GM12873 (cell line): ENCODE measurements around the gene PRL.

Source experiments
- TF ChIP-seq, protein P1 (sequence below): IDR thresholded peaks from 2 replicates; pipeline ENCODE4 v1.5.1; 2012; ENCODE audit warnings: low read depth, mild to moderate bottlenecking, moderate library complexity, low read length, control low read depth; ENCODE audit not compliant: insufficient read depth; ENCODE audit errors: missing control alignments

PRL gene

DNA sequence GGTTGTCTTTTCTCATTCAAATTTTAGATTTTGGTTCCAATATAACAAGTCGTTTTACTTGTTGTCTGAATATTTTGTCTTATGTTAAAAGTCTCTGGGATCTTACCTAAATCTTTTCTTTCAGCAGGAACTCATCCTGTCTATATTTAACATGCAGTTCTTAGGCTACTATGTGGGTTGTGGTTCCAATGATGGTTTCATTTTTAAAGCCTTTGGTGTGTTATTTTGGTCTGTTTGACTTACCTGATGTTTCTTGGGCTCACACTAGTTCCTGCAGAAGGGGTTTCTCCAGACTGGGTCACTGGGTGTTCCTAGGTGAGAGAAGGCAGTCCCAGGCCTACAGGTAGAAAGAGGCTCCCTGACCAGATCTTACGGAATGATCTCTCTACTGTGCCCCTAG, 17.4 kb downstream of the PRL start:
- TF ChIP-seq, protein P1, sequence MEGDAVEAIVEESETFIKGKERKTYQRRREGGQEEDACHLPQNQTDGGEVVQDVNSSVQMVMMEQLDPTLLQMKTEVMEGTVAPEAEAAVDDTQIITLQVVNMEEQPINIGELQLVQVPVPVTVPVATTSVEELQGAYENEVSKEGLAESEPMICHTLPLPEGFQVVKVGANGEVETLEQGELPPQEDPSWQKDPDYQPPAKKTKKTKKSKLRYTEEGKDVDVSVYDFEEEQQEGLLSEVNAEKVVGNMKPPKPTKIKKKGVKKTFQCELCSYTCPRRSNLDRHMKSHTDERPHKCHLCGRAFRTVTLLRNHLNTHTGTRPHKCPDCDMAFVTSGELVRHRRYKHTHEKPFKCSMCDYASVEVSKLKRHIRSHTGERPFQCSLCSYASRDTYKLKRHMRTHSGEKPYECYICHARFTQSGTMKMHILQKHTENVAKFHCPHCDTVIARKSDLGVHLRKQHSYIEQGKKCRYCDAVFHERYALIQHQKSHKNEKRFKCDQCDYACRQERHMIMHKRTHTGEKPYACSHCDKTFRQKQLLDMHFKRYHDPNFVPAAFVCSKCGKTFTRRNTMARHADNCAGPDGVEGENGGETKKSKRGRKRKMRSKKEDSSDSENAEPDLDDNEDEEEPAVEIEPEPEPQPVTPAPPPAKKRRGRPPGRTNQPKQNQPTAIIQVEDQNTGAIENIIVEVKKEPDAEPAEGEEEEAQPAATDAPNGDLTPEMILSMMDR = no peak

DNA sequence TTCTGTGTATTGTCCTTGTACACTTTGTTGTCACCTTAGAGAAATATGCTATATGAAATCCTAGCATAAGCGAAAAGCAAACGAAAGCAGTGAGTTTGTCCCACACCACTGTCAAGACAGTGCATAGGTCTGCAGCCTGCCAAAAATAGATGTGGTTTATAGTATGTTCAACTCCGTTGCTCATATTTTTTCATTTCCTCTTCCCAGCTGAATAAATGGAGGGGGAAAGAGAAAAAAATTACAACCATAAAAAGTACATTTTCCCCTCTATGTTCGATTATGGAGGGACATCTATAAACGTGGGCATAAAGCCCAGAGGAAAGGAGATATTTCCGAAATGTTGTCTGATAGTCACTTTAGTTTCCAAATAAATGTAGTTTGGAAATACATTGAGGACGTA, 25.8 kb downstream of the PRL start:
- TF ChIP-seq, protein P1 = no peak

GRCh38 chr6:22263748-22264147, 33.1 kb downstream of the PRL start:
- TF ChIP-seq, protein P1 = no peak

- TF ChIP-seq, protein P1 = no peak
Observed at GRCh38 chr6:22254886-22255285, 42.0 kb downstream of the PRL start.

- TF ChIP-seq, protein P1 = no peak
Observed at GRCh38 chr6:22253955-22254655, 42.7 kb downstream of the PRL start.

GRCh38 chr6:22251348-22251747, 45.5 kb downstream of the PRL start:
- TF ChIP-seq, protein P1 = no peak

- TF ChIP-seq, protein P1 = no peak
Observed at GRCh38 chr6:22250486-22250885, 46.4 kb downstream of the PRL start.
